ENCODE results near the gene TMEM95. TPM values are rescaled to one million over a fixed set of nuclear protein-coding genes. Genes with fewer than 3 reads are reported as not detected.

Gene TMEM95
- total and polyA plus RNA-seq, 2 experiments from 2014 or later, result not detected

GRCh38 chr17:7356072-7356549 is 1.2 kb downstream of the TMEM95 start:
- H3K9me3 Mint-ChIP-seq, result no peaks in the 10 kb centered on the region

GRCh38 chr17:7356756-7357155 is 1.8 kb downstream of the TMEM95 start:
- Histone ChIP-seq H3K4me3 (peak overlapping the region; percentile 48; the same call in 1 of the 2 replicates), H3K79me2 (replicated peaks; ENCODE audit: insufficient read depth) (no peaks in the 10 kb centered on the region), H4K20me1 (replicated peaks; ENCODE audit: insufficient read depth) (no peaks in the 10 kb centered on the region; the same call in 1 of the 2 replicates), H3F3A (replicated peaks; ENCODE audit: low read depth) (peaks cover 6% of the 10 kb centered on the region), H3K4me2 (peak overlapping the region; percentile 75; the same call in 1 of the 2 replicates), H3K9me2 (ENCODE audit: insufficient read depth) (no peaks in the 10 kb centered on the region), H2AFZ (peak overlapping the region; percentile 97), H3K36me3 (ENCODE audit: insufficient read depth) (no peaks in the 10 kb centered on the region), H3K27me3 (ENCODE audit: insufficient read depth) (no peaks in the 10 kb centered on the region), H3K4me1 (ENCODE audit: insufficient read depth) (peaks cover 18% of the 10 kb centered on the region), H3K27ac (ENCODE audit: low read depth) (no peak overlapping the region)
- H3K9me3 Mint-ChIP-seq, result no peaks in the 10 kb centered on the region
- DNase-seq (ENCODE audit: low spot score), result no peak
- peak overlapping the region; percentile 24; the same call in 1 of the 3 replicates for H3K4me3 Mint-ChIP-seq
- H3K27ac Mint-ChIP-seq, result no peak overlapping the region
- H3K4me1 Mint-ChIP-seq, result peaks cover 18% of the 10 kb centered on the region
- H3K27me3 Mint-ChIP-seq (ENCODE audit: insufficient read depth, low read depth, poor library complexity), result peaks cover 24% of the 10 kb centered on the region
- no peak for ATAC-seq
- TF ChIP-seq EZH2 (IDR thresholded peaks at IDR 0.05; ENCODE audit: low read depth, unreplicated experiment) (no peak), ETS1 (IDR thresholded peaks at IDR 0.05) (no peak), JUNB (IDR thresholded peaks at IDR 0.05; ENCODE audit: unreplicated experiment) (no peak)
- TF ChIP-seq, protein P1, sequence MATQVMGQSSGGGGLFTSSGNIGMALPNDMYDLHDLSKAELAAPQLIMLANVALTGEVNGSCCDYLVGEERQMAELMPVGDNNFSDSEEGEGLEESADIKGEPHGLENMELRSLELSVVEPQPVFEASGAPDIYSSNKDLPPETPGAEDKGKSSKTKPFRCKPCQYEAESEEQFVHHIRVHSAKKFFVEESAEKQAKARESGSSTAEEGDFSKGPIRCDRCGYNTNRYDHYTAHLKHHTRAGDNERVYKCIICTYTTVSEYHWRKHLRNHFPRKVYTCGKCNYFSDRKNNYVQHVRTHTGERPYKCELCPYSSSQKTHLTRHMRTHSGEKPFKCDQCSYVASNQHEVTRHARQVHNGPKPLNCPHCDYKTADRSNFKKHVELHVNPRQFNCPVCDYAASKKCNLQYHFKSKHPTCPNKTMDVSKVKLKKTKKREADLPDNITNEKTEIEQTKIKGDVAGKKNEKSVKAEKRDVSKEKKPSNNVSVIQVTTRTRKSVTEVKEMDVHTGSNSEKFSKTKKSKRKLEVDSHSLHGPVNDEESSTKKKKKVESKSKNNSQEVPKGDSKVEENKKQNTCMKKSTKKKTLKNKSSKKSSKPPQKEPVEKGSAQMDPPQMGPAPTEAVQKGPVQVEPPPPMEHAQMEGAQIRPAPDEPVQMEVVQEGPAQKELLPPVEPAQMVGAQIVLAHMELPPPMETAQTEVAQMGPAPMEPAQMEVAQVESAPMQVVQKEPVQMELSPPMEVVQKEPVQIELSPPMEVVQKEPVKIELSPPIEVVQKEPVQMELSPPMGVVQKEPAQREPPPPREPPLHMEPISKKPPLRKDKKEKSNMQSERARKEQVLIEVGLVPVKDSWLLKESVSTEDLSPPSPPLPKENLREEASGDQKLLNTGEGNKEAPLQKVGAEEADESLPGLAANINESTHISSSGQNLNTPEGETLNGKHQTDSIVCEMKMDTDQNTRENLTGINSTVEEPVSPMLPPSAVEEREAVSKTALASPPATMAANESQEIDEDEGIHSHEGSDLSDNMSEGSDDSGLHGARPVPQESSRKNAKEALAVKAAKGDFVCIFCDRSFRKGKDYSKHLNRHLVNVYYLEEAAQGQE (IDR thresholded peaks at IDR 0.05; ENCODE audit: unreplicated experiment), result no peak
- peaks cover 4% of the 10 kb centered on the region; the same call in 1 of the 3 replicates for H3K36me3 Mint-ChIP-seq (ENCODE audit: low read depth)

More at GRCh38 chr17:7356072-7356549, 1.2 kb downstream of the TMEM95 start:
- Histone ChIP-seq H3K79me2 (replicated peaks; ENCODE audit: insufficient read depth) (no peaks in the 10 kb centered on the region), H3K4me2 (peak overlapping the region; percentile 75), H4K20me1 (replicated peaks; ENCODE audit: insufficient read depth) (no peaks in the 10 kb centered on the region; the same call in 1 of the 2 replicates), H3K27me3 (ENCODE audit: insufficient read depth) (no peaks in the 10 kb centered on the region), H3K9me2 (ENCODE audit: insufficient read depth) (no peaks in the 10 kb centered on the region), H3K4me1 (ENCODE audit: insufficient read depth) (peaks cover 18% of the 10 kb centered on the region), H3F3A (replicated peaks; ENCODE audit: low read depth) (peaks cover 9% of the 10 kb centered on the region), H3K4me3 (peak overlapping the region; percentile 48; the same call in 1 of the 2 replicates), H3K36me3 (ENCODE audit: insufficient read depth) (no peaks in the 10 kb centered on the region), H2AFZ (peak overlapping the region; percentile 97), H3K27ac (ENCODE audit: low read depth) (no peak overlapping the region)
- TF ChIP-seq JUNB (IDR thresholded peaks at IDR 0.05; ENCODE audit: unreplicated experiment) (no peak), POLR2AphosphoS5 (IDR thresholded peaks at IDR 0.05; ENCODE audit: low read depth) (peak; percentile 28; the same call in 1 of the 2 replicates), CTCF (conservative IDR thresholded peaks at IDR 0.05; ENCODE audit: low read depth in 2 of 2) (peak; percentile 84 to 98), ETS1 (IDR thresholded peaks at IDR 0.05) (peak; percentile 50; the same call in 1 of the 2 replicates), EZH2phosphoT487 (IDR thresholded peaks at IDR 0.05; ENCODE audit: unreplicated experiment) (no peak), ZNF331 (CRISPR knock-in tag; IDR thresholded peaks at IDR 0.05; ENCODE audit: low read depth) (no peak)
- Mint-ChIP-seq H3K27ac (no peak overlapping the region), H3K36me3 (ENCODE audit: low read depth) (peaks cover 4% of the 10 kb centered on the region; the same call in 1 of the 3 replicates), H3K27me3 (ENCODE audit: insufficient read depth, low read depth, poor library complexity) (peaks cover 26% of the 10 kb centered on the region), H3K4me3 (no peak overlapping the region; the same call in 2 of the 3 replicates), H3K4me1 (peaks cover 18% of the 10 kb centered on the region)
- ATAC-seq (peak; percentile 63), DNase-seq (ENCODE audit: low spot score) (peak; percentile 97)

All from GM23338 (cell line).